ENCODE measurements around the gene SNRPD3.

The SNRPD3 gene

GRCh38 chr22:24535348-24535747, 20.5 kb upstream of the SNRPD3 start:
- no peak for DNase-seq

- no peak for DNase-seq
Observed at GRCh38 chr22:24536089-24536488, 19.7 kb upstream of the SNRPD3 start.

- DNase-seq = no peak
Observed at GRCh38 chr22:24540470-24540869, 15.3 kb upstream of the SNRPD3 start.

GRCh38 chr22:24541681-24542515, 13.9 kb upstream of the SNRPD3 start:
- no peak for DNase-seq

GRCh38 chr22:24542641-24543040, 13.2 kb upstream of the SNRPD3 start:
- DNase-seq = no peak

GRCh38 chr22:24543185-24543601, 12.6 kb upstream of the SNRPD3 start:
- DNase-seq = no peak

GRCh38 chr22:24543679-24544243, 12.0 kb upstream of the SNRPD3 start:
- no peak for DNase-seq

- DNase-seq = no peak
Observed at GRCh38 chr22:24548812-24549211, 7.0 kb upstream of the SNRPD3 start.

- DNase-seq = peak; percentile 37
Observed at GRCh38 chr22:24550028-24550901, 5.5 kb upstream of the SNRPD3 start.

- DNase-seq = peak; percentile 47
Observed at GRCh38 chr22:24550902-24551435, 4.8 kb upstream of the SNRPD3 start.

GRCh38 chr22:24552503-24553286, 3.1 kb upstream of the SNRPD3 start:
- peak; percentile 15 for DNase-seq

GRCh38 chr22:24553597-24554312, 2.0 kb upstream of the SNRPD3 start:
- peak; percentile 98 for DNase-seq

GRCh38 chr22:24554313-24555164, 1.3 kb upstream of the SNRPD3 start, which contains the start of gene GUCD1:
GUCD1 (minus strand) TSS chr22:24555138; CDS start chr22:24554991, 147 bp downstream.
- peak; percentile 49 for DNase-seq

- no peak for DNase-seq
Observed at GRCh38 chr22:24559471-24559870, 3.7 kb downstream of the SNRPD3 start.

- no peak for DNase-seq
Observed at GRCh38 chr22:24563246-24563645, 7.4 kb downstream of the SNRPD3 start.

GRCh38 chr22:24564376-24565058, 8.7 kb downstream of the SNRPD3 start:
- DNase-seq = peak; percentile 34

GRCh38 chr22:24565077-24565476, 9.3 kb downstream of the SNRPD3 start:
- DNase-seq = no peak

- no peak for DNase-seq
Observed at GRCh38 chr22:24566899-24567511, 11.2 kb downstream of the SNRPD3 start.

GRCh38 chr22:24567668-24568067, 11.9 kb downstream of the SNRPD3 start:
- no peak for DNase-seq
